K562 (cell line): ENCODE data around the gene PTPRO. TPM values are rescaled to one million over a fixed set of nuclear protein-coding genes. Genes with fewer than 3 reads are reported as not detected.

Experiments used
- ATAC-seq: fragments of 200-7000 bp; cut with Tn5 transposase; 3 replicates; pipeline ENCODE4 v1.9.1; 2020; ENCODE audit warnings: moderate library complexity
- BruUV-seq: library from RNA; stranded (reverse); fragments of 400-500 nt; replicated peaks from 2 replicates; lab custom pipeline; 2021; lab: Mats Ljungman, UMichigan
- CTCF ChIA-PET: fragments of 300-600 bp; formaldehyde crosslinking; extraction: SDS; loops from one replicate; lab custom pipeline; 2021; ENCODE audit warnings: low intra/inter-chr PET ratio; lab: Yijun Ruan, JAX
- POLR2A ChIA-PET: fragments of 300-600, 350-650 bp; sonication (Branson Sonifier 250); formaldehyde crosslinking; extraction: SDS; loops from one replicate; lab custom pipeline; 2021; ENCODE audit warnings: antibody characterized with exemption, inconsistent platforms; lab: Yijun Ruan, JAX
- DNase-seq, 4 experiments: peaks; one replicate each; pipeline versions ENCODE4 v3.0.0 to v3.0.0-alpha.2; 2011 to 2018; ENCODE audit warnings: low spot score in 3 of 4, mixed read lengths in 3 of 4; ENCODE audit errors: extremely low read depth in 1 of 4
- FAIRE-seq: peaks from 2 replicates; lab custom pipeline; 2011; peaks lifted over from hg19 to GRCh38; lab: Jason Lieb, UNC
- H2AFZ ChIP-seq: 2 replicates; pipeline ENCODE4 v1.6.0; 2011; ENCODE audit warnings: low read depth, low read length, control low read depth, inconsistent platforms
- H3K27ac ChIP-seq: fragments of 200-600 bp; 3 replicates; pipeline ENCODE4 v1.8.0; 2011; ENCODE audit warnings: low read depth, mild to moderate bottlenecking, control low read depth, inconsistent platforms, low read length, moderate library complexity, mixed read lengths; ENCODE audit errors: extremely low read depth
- H3K27me3 ChIP-seq, 2 experiments: fragments of 300-600 bp in 1 of 2; 2 replicates in 1 of 2; 3 replicates in 1 of 2; pipeline versions ENCODE4 v1.6.0 to v1.8.0; 2011; ENCODE audit warnings: inconsistent platforms in 2 of 2, low read length in 2 of 2, mild to moderate bottlenecking in 1 of 2, mixed read lengths in 1 of 2, moderate library complexity in 1 of 2; ENCODE audit not compliant: control insufficient read depth in 2 of 2, insufficient read depth in 2 of 2
- H3K36me3 ChIP-seq: fragments of 300-600 bp; 3 replicates; pipeline ENCODE4 v1.8.0; 2011; ENCODE audit warnings: mild to moderate bottlenecking, low read length, inconsistent platforms; ENCODE audit not compliant: control insufficient read depth, insufficient read depth
- H3K4me1 ChIP-seq, 2 experiments: fragments of 200-600 bp in 1 of 2; replicated peaks in 1 of 2; 2 replicates in 1 of 2; 3 replicates in 1 of 2; pipeline versions ENCODE4 v1.5.1 to v1.8.0; 2011; ENCODE audit warnings: inconsistent platforms in 2 of 2, low read length in 2 of 2, mild to moderate bottlenecking in 1 of 2, mixed read lengths in 1 of 2, moderate library complexity in 1 of 2; ENCODE audit not compliant: control insufficient read depth in 2 of 2, insufficient read depth in 2 of 2
- H3K4me2 ChIP-seq: 2 replicates; pipeline ENCODE4 v1.6.1; 2011; ENCODE audit warnings: low read length, control low read depth, inconsistent platforms, mixed read lengths; ENCODE audit not compliant: insufficient read depth
- H3K4me3 ChIP-seq: fragments of 200-600 bp; sonication (generic), shearing (Covaris generic); 2 replicates; pipeline ENCODE4 v1.5.1; 2016; ENCODE audit warnings: control low read depth, inconsistent platforms
- H3K79me2 ChIP-seq: fragments of 200-600 bp; 3 replicates; pipeline ENCODE4 v1.8.0; 2011; ENCODE audit warnings: low read length, inconsistent platforms; ENCODE audit not compliant: control insufficient read depth, insufficient read depth
- H3K9ac ChIP-seq, 2 experiments: 2 replicates each; pipeline versions ENCODE4 v1.6.0 to v1.6.1; 2011; ENCODE audit warnings: low read depth in 2 of 2, low read length in 2 of 2, control low read depth in 1 of 2, inconsistent platforms in 1 of 2, mild to moderate bottlenecking in 1 of 2, mixed read lengths in 1 of 2; ENCODE audit not compliant: insufficient read depth in 1 of 2
- H3K9me1 ChIP-seq: one replicate; pipeline ENCODE4 v1.6.0; 2011; ENCODE audit warnings: inconsistent platforms, mild to moderate bottlenecking, low read length, moderate library complexity; ENCODE audit not compliant: control insufficient read depth, insufficient read depth
- H3K9me3 ChIP-seq: replicated peaks from 2 replicates; pipeline ENCODE4 v1.5.1; 2011; ENCODE audit warnings: low read depth, low read length, inconsistent platforms; ENCODE audit not compliant: control insufficient read depth, insufficient read depth
- H4K20me1 ChIP-seq: replicated peaks from 2 replicates; pipeline ENCODE4 v1.6.1; 2011; ENCODE audit warnings: low read length, inconsistent platforms, mixed read lengths; ENCODE audit not compliant: control insufficient read depth, insufficient read depth
- GATAD2A ChIP-seq: fragments of 450-650 bp; IDR thresholded peaks from 2 replicates; pipeline ENCODE4 v1.6.1; 2017
- NBN ChIP-seq: fragments of 450-650 bp; IDR thresholded peaks from 2 replicates; pipeline ENCODE4 v1.6.1; 2016; ENCODE audit warnings: low read depth, mild to moderate bottlenecking
- NFIX ChIP-seq: fragments of 250-450 bp; sonication (Bioruptor Pico); IDR thresholded peaks from 2 replicates; pipeline ENCODE4 v1.4.0; 2020; ENCODE audit warnings: low read depth, mild to moderate bottlenecking, moderate library complexity
- PTRF ChIP-seq: fragments of 450-650 bp; IDR thresholded peaks from 2 replicates; pipeline ENCODE4 v1.6.1; 2016; ENCODE audit warnings: mild to moderate bottlenecking, missing genetic modification characterization, missing compliant biosample characterization
- TRIM24 ChIP-seq, 2 experiments: fragments of 450-650 bp; IDR thresholded peaks; 2 replicates each; pipeline ENCODE4 v1.6.1; 2016
- USF2 ChIP-seq: sonication (generic); formaldehyde crosslinking; IDR thresholded peaks from 2 replicates; pipeline ENCODE4 v1.5.0; 2020; ENCODE audit warnings: missing genetic modification reagents
- ZNF121 ChIP-seq: sonication (generic); formaldehyde crosslinking; conservative IDR thresholded peaks from 2 replicates; pipeline ENCODE4 v1.8.0; 2022; ENCODE audit warnings: missing genetic modification reagents
- ZNF780A ChIP-seq: fragments of 250-450 bp; sonication (Bioruptor Pico); IDR thresholded peaks from 2 replicates; pipeline ENCODE4 v1.5.0; 2021; ENCODE audit warnings: mild to moderate bottlenecking
- WGBS: fragments of 100-300 bp; shearing (Covaris generic); methylation state at CpG from one replicate; pipeline ENCODE4 v1.1.6; 2016; ENCODE audit warnings: low coverage, mixed read lengths; ENCODE audit not compliant: insufficient coverage; ENCODE audit errors: missing lambda C conversion rate; 5-methylcytosine and 5-hydroxymethylcytosine counted together
- in situ Hi-C: fragments of 300-500 bp; cut with MboI; formaldehyde crosslinking; loops from 4 replicates; pipeline ENCODE4 v1.15.0; 2018; ENCODE audit warnings: inconsistent platforms, mixed read lengths
- intact Hi-C: fragments of 100-400 bp; cut with micrococcal nuclease; formaldehyde crosslinking; loops from 2 replicates; pipeline ENCODE4 v1.14.2; 2022
- polyA plus RNA-seq, 8 experiments: library from polyadenylated mRNA; depleted of rRNA in 4 of 8; stranded (reverse) in 5 of 8; unstranded in 3 of 8; fragments of >200 nt; fragmentation: Nextera tagmentation in 2 of 8; fragmentation: Illumina TruSeq in 1 of 8; extraction: Ambion mirVana in 2 of 8; extraction: Trizol in 1 of 8; gene quantifications; 2 replicates each; pipeline versions ENCODE4 v1.2.1 to v1.2.3, GENCODE V29; 2011 to 2014; ENCODE audit warnings: inconsistent platforms in 1 of 8, missing spikeins in 1 of 8
- total RNA-seq, 7 experiments: library from RNA; depleted of rRNA in 6 of 7; stranded (reverse); fragments of >200 nt in 6 of 7; fragmentation: Illumina TruSeq in 2 of 7; extraction: Trizol in 2 of 7; gene quantifications; 2 replicates each; pipeline versions ENCODE4 v1.2.1 to v1.2.3, GENCODE V29; 2011 to 2021; ENCODE audit warnings: low replicate concordance in 1 of 7

PTPRO gene
- total and polyA plus RNA-seq, 9 of the 15 experiments (the other 6 are each of a cell fraction or from before 2014, with no cell fraction given): 0.22 TPM; not detected in 8

GRCh38 chr12:15558915-15559528, 236.7 kb downstream of the PTPRO start:
- ATAC-seq (no peak), DNase-seq (no peak), FAIRE-seq (no peak)
- POLR2A ChIA-PET: no interaction called here
- no peak for TF ChIP-seq NFIX
- no peak for TF ChIP-seq TRIM24 (IDR thresholded peaks at IDR 0.05)
- TF ChIP-seq GATAD2A: no peak
- no peak for TF ChIP-seq ZNF121 (CRISPR knock-in tag)
- no peak for TF ChIP-seq NBN
- TF ChIP-seq PTRF (tag): no peak
- no peak for TF ChIP-seq ZNF780A
- no peak for TF ChIP-seq USF2 (CRISPR knock-in tag)
- H3K9me1 ChIP-seq: no peaks in the 10 kb centered on the region
- CTCF ChIA-PET: no interaction called here
- no peaks in the 10 kb centered on the region for H3K36me3 ChIP-seq
- H3K9me3 ChIP-seq: no peaks in the 10 kb centered on the region
- no peaks in the 10 kb centered on the region for H3K27me3 ChIP-seq
- no peak overlapping the region for H3K27ac ChIP-seq
- intact Hi-C loops (no loop called here), in situ Hi-C loops (no loop called here)
- no peak overlapping the region for H3K4me2 ChIP-seq
- no TSS peak for BruUV-seq
- H4K20me1 ChIP-seq: no peaks in the 10 kb centered on the region
- WGBS: 0% methylated on average over 2 of the region's 2 CpGs
- no peak overlapping the region for H2AFZ ChIP-seq
- H3K79me2 ChIP-seq: no peaks in the 10 kb centered on the region
- H3K4me3 ChIP-seq: no peak overlapping the region
- H3K4me1 ChIP-seq: no peaks in the 10 kb centered on the region
- no peak overlapping the region for H3K9ac ChIP-seq
